GM12865 (cell line): Measurements from ENCODE around the gene ZNF614.

Source experiments
- DNase-seq: peaks from one replicate; pipeline ENCODE4 v3.0.0; 2010; ENCODE audit warnings: low read depth
- H3K4me3 ChIP-seq: 2 replicates; pipeline ENCODE4 v1.5.1; 2011; ENCODE audit warnings: mild to moderate bottlenecking, low read depth, low read length, control low read depth
- CTCF ChIP-seq: IDR thresholded peaks from 2 replicates; pipeline ENCODE4 v1.5.1; 2011; ENCODE audit warnings: low read length, control low read depth, low read depth, inconsistent platforms; ENCODE audit not compliant: insufficient read depth; ENCODE audit errors: missing control alignments

ZNF614 gene

GRCh38 chr19:52020506-52020905, 7.7 kb downstream of the ZNF614 start:
- no peak for TF ChIP-seq CTCF
- no peak for DNase-seq
- no peak overlapping the region for H3K4me3 ChIP-seq

- H3K4me3 ChIP-seq: no peak overlapping the region
- no peak for TF ChIP-seq CTCF
- no peak for DNase-seq
Measured at GRCh38 chr19:52010674-52011073, 17.5 kb downstream of the ZNF614 start.

GRCh38 chr19:52007806-52008557, 20.2 kb downstream of the ZNF614 start, which contains the start of gene ZNF615:
Gene ZNF615, minus strand, starts transcription at chr19:52008211. Its CDS starts 4,500 bp downstream, at chr19:52003711.
- peak; percentile 94 for DNase-seq
- peak within 1 kb of the TSS; percentile 66 for H3K4me3 ChIP-seq
- no peak for TF ChIP-seq CTCF

GRCh38 chr19:52007451-52007805, 20.8 kb downstream of the ZNF614 start:
- DNase-seq: no peak
- peak overlapping the region; percentile 66 for H3K4me3 ChIP-seq
- TF ChIP-seq CTCF: no peak

GRCh38 chr19:51994048-51994644, 34.0 kb downstream of the ZNF614 start:
- DNase-seq: no peak
- no peak for TF ChIP-seq CTCF
- no peak overlapping the region for H3K4me3 ChIP-seq

- no peak for DNase-seq
- TF ChIP-seq CTCF: no peak
- H3K4me3 ChIP-seq: no peak overlapping the region
Measured at GRCh38 chr19:51993422-51993821, 34.8 kb downstream of the ZNF614 start.
